Mesothelial cell of epicardium (in vitro differentiated cells): ENCODE data around the gene ZDHHC20. TPM values are rescaled to one million over a fixed set of nuclear protein-coding genes. Genes with fewer than 3 reads are reported as not detected.

Experiments used
- DNase-seq, 2 experiments: peaks; one replicate each; pipeline ENCODE4 v3.0.0; 2021; ENCODE audit warnings: low spot score in 2 of 2; ENCODE audit not compliant: unreplicated experiment in 2 of 2
- H3K27ac Mint-ChIP-seq: 2 replicates; pipeline ENCODE4 v1.8.0; 2021; ENCODE audit warnings: mixed read lengths
- H3K27me3 Mint-ChIP-seq: 2 replicates; pipeline ENCODE4 v1.8.0; 2021; ENCODE audit warnings: low read depth, mixed read lengths
- H3K36me3 Mint-ChIP-seq: 2 replicates; pipeline ENCODE4 v1.8.0; 2021; ENCODE audit warnings: mixed read lengths
- H3K4me1 Mint-ChIP-seq: 2 replicates; pipeline ENCODE4 v1.8.0; 2021; ENCODE audit warnings: mixed read lengths
- H3K4me3 Mint-ChIP-seq: 2 replicates; pipeline ENCODE4 v1.8.0; 2021; ENCODE audit warnings: mild to moderate bottlenecking, moderate library complexity, mixed read lengths
- H3K9me3 Mint-ChIP-seq: 2 replicates; pipeline ENCODE4 v1.8.0; 2021; ENCODE audit warnings: mixed read lengths
- CTCF ChIP-seq: fragments of 200-600 bp; sonication (generic); IDR thresholded peaks from one replicate; pipeline ENCODE4 v1.5.0; 2021; ENCODE audit warnings: antibody characterized with exemption; ENCODE audit not compliant: unreplicated experiment
- total RNA-seq: library from RNA; stranded (reverse); gene quantifications from 3 replicates; pipeline ENCODE4 v1.2.1, GENCODE V29; 2021

The ZDHHC20 gene
- total RNA-seq, 1 donor from 2014 or later: 66.8 TPM

- H3K9me3 Mint-ChIP-seq: no peaks in the 10 kb centered on the region
- H3K27ac Mint-ChIP-seq: no peak overlapping the region
- no peaks in the 10 kb centered on the region for H3K4me1 Mint-ChIP-seq
- no peak overlapping the region for H3K4me3 Mint-ChIP-seq
- peaks cover 12% of the 10 kb centered on the region for H3K36me3 Mint-ChIP-seq
- no peak for DNase-seq
- H3K27me3 Mint-ChIP-seq: no peaks in the 10 kb centered on the region
- TF ChIP-seq CTCF: no peak
Measured at GRCh38 chr13:21372530-21372929, 86.6 kb downstream of the ZDHHC20 start.

GRCh38 chr13:21371011-21371410, 88.1 kb downstream of the ZDHHC20 start:
- no peak overlapping the region for H3K27ac Mint-ChIP-seq
- no peaks in the 10 kb centered on the region for H3K4me1 Mint-ChIP-seq
- no peak for DNase-seq
- no peaks in the 10 kb centered on the region for H3K9me3 Mint-ChIP-seq
- no peak overlapping the region for H3K4me3 Mint-ChIP-seq
- no peak for TF ChIP-seq CTCF
- peaks cover 11% of the 10 kb centered on the region for H3K36me3 Mint-ChIP-seq
- H3K27me3 Mint-ChIP-seq: no peaks in the 10 kb centered on the region

- Mint-ChIP-seq H3K27ac (no peak overlapping the region), H3K4me1 (no peaks in the 10 kb centered on the region), H3K27me3 (no peaks in the 10 kb centered on the region), H3K36me3 (no peaks in the 10 kb centered on the region), H3K9me3 (peaks cover 23% of the 10 kb centered on the region), H3K4me3 (no peak overlapping the region)
- no peak for DNase-seq
- TF ChIP-seq CTCF: no peak
Measured at GRCh38 chr13:21365574-21365973, 93.5 kb downstream of the ZDHHC20 start.

GRCh38 chr13:21364916-21365315, 94.2 kb downstream of the ZDHHC20 start:
- Mint-ChIP-seq H3K4me1 (no peaks in the 10 kb centered on the region), H3K27me3 (no peaks in the 10 kb centered on the region), H3K9me3 (peaks cover 23% of the 10 kb centered on the region), H3K27ac (no peak overlapping the region), H3K4me3 (no peak overlapping the region), H3K36me3 (no peaks in the 10 kb centered on the region)
- no peak for DNase-seq
- no peak for TF ChIP-seq CTCF

- DNase-seq: no peak
- Mint-ChIP-seq H3K4me1 (no peaks in the 10 kb centered on the region), H3K36me3 (no peaks in the 10 kb centered on the region), H3K27ac (no peak overlapping the region), H3K27me3 (no peaks in the 10 kb centered on the region), H3K4me3 (no peak overlapping the region), H3K9me3 (peaks cover 23% of the 10 kb centered on the region)
- TF ChIP-seq CTCF: no peak
Measured at GRCh38 chr13:21364357-21364756, 94.7 kb downstream of the ZDHHC20 start.

GRCh38 chr13:21362741-21363140, 96.4 kb downstream of the ZDHHC20 start:
- TF ChIP-seq CTCF: no peak
- DNase-seq: no peak
- no peaks in the 10 kb centered on the region for H3K4me1 Mint-ChIP-seq
- H3K4me3 Mint-ChIP-seq: no peak overlapping the region
- H3K9me3 Mint-ChIP-seq: peaks cover 23% of the 10 kb centered on the region
- H3K27me3 Mint-ChIP-seq: no peaks in the 10 kb centered on the region
- no peaks in the 10 kb centered on the region for H3K36me3 Mint-ChIP-seq
- no peak overlapping the region for H3K27ac Mint-ChIP-seq
